Limb (tissue), 2 donors: Measurements from ENCODE around the gene CYP27A1.
A peak's percentile ranks its signal among the peaks of the same experiment; 100 is the strongest.

Source experiments
- DNase-seq, 2 donors: peaks; one replicate each; pipeline ENCODE4 v3.0.0-alpha.2; 2016; ENCODE audit errors: extremely low spot score in 2 of 2

Gene CYP27A1

DNA sequence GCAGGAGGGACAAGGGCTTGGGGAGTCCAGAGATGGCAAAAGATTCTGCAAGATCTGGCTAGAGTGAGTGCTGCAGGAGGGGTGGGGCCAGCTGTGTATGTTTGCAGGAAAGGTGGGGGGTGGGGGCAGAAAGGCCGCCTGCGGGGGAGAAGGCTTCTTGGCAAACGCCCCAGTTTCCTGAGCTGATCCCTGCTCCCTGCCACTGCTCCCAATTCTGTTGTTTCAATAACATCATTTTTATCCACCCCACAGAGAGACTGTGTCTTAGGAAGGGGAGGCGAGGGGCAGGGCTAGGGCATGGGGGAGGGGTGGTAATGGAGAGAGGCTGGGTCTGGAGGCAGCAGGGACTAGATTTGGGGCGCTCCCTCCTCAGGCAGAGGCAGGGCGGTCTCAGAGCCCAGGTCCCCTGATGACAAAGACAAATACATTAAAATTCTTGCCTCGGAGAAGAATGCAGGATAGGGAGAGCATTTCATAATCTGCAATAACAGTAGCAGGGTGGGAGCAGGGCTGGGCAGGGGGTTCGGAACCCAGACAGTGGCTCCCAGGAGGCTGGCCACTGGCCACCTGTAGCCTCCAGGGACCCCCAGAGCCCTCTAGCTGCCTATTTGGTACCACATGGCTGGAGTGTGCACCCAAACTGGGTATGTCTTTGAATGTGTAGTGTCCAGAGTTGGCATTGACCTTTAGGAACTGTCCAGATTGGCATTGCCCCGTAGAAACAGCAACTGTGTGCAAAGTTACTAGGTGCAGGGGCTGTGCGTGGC lies 75.6 kb downstream of the CYP27A1 start:
- DNase-seq: no peak

DNA sequence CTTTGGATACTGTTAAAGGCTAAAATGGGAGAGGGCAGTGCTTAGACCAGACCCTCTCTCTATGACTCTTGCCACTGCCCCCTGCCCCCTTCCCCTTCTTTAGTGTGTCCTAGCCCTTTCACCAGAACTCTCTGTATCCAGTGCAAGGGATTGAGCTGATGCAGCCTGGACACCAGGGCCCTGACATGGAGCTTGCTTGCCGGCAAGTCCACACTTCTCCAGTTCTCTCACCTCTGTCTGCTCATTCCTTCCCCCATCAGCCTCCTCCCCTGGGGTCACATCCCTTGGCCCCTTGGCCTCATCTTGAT lies 76.1 kb downstream of the CYP27A1 start:
- DNase-seq: no peak

DNA sequence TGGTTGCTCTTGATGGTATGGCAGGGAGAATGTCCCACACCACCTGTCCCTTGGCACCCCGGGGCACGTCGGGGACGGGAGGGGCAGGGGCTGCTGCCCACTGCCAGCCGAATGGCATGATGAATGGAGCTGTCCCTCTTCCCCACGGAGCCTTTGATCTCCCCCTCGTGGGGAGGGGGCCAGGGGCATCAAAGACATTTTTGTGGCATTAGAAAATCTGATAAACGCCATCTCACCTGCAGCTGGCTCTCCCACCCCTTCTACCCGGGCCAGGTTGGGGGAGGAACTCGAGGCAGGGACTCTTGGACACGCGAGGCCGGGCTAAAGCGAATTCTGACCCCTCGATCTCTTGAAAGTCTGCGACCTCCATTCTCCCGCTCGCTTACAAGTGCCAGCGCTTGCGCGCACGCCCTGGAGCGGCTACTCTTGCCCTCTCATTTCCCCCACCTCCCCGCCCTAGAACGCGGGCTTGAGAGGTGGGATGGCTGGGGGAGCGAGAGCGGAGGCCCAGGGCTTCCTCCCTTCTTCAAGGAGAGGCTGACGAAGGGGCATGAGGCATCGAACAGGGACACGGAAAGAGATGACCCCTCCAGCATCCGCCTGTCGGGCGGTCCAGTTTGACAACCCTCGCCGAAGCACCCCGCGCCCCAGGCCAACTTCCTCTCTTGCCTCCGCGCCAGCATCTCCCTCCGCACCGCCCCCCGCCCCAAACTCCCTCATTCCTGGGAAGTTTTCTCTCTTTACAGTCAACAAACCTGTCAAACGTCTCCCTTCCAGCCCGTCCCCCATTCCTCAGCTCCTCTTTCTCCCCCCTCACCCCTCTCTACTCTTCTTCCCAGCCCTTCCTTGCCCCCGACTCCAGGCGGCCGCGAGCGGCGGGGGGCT lies 77.0 kb downstream of the CYP27A1 start:
- DNase-seq: no peak

DNA sequence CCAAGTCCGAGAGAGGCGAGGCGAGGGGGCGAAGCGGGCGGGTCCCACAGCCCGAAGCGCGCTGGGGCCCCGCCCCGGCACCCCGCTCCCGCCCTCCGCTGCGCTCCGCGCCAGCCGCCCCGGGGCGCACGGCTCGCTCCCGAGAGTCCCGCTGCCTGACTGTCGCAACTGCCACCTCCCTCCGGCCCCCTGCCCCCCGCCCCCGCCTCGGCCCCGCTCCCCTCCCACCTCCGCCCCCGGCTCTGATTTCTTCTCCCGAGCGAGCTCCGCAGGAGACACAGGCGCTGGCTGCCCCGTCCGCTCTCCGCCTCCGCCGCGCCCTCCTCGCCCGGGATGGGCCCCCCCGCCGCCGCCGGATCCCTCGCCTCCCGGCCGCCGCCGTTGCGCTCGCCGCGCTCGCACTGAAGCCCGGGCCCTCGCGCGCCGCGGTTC lies 77.6 kb downstream of the CYP27A1 start, which contains the start of gene WNT6:
Gene WNT6 (plus strand): TSS at position 250 of the 432 bp plus-strand sequence. CDS start 233 bp downstream, outside the sequence.
- DNase-seq: no peak

DNA sequence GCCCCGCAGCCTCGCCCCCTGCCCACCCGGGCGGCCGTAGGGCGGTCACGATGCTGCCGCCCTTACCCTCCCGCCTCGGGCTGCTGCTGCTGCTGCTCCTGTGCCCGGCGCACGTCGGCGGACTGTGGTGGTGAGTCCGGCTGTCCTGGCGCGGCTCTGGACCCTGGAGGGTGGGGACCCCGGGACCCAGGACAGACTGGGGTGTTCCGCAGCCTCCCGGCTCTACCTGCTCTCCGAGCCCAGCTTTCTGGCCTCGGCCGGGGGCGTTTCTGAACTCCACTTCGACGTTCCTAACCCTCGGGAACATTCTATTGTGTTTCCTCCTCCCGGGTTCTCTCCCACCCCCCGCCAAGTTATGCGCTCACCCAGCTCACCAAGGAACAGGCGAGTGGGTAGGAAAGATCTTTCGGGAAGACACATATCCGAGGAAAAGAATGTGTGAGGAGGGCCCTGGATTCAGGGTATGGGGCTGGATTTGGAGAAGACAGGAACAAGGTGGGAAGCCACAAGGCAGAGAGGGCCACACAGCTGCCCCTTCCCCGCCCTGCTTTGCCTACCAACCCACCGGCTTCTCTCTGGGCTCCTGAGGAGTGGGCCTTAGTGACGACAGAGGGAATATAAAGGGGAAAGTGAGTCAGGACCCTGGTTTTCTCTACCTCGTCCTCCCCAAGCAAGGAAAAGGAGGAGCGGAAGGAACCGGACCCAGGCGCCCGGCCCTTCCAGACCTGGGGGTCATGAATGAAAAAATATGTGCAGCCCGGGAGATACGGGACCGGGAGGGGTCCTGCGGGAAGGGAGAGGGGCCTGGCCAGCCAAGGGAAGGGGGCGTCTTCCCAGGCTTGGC lies 78.3 kb downstream of the CYP27A1 start:
- DNase-seq: no peak

DNA sequence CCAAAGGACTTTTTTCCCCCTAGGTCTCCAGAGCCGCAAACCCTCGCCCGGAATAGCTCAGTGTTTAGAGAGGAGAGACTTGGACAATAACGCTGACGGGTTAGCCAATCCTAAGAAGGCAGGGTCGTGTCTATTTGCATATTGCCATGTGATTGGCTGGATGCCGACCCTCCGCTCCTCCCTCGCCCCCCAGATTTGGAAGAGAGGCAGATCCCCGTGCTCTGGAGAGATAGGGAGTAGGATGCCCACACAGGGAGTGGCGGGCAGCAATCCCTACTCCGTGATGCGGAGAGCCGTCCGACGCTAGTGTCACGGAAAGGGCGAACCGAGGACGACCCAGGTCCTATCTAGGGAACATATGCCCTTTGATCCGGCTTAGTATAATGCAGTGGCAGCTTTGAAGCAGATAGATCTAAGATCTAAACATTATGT lies 79.0 kb downstream of the CYP27A1 start:
- peak; percentile 80 to 81 for DNase-seq

DNA sequence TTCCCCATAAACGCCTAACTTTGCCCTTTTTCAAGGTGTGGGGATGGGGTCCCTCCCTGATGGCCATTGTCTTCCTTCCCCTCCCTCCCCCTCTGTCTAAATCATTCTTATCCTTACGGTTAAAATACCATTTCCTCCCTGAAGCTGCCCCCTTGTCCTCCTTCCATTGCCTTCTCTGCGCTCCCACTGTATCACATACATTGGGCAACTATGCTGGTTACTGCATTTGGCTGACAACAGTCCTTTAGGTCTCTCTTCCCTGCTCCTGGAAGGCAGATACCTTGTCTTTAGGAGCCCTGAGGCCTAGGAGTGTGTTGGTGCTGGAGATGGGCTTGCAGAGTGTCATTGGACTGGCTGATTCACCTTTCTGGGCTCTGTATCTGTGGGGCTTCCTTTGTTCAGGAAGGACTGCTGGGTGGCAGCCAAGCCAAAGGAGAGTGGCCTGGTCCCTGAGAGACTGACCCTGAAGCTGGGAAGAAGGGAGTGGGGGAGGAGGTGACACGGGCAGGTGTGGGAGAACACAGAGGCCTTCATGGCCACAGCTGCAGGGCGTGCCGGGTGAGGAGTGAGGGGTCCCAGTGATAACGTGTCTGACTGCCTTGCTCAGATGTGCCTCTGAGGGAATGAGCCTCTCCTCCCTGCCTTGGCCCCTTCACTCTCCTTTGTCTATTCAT lies 79.8 kb downstream of the CYP27A1 start:
- no peak for DNase-seq

DNA sequence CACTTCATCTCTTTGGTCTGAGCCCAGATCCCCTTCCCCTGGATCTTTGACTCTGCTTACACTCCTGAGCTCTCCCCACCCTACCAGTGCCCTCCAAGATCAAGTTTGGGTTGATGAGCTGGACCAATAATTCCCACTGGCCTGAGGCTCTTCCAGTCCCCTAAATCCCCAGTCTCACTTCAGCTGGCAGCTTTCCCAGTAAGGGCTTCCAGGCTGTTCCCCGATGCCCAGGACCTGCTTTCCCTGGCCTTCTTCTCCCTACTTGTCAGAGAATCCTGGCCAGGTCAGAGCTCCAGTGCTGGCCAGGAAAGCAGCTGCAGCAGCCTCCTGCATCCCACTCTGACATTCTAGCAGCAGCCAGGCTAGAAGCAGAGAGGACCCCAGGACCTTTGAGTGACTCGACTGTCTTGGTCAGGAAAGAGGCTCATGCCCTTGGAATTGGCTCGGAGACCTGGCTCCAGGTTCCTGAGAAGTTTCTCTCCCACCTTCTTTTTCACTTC lies 81.1 kb downstream of the CYP27A1 start:
- DNase-seq: no peak
